Gastrocnemius medialis (tissue), 4 donors: ENCODE results near the gene PCLO. TPM values are rescaled to one million over a fixed set of nuclear protein-coding genes. Genes with fewer than 3 reads are reported as not detected.
A peak's percentile ranks its signal among the peaks of the same experiment; 100 is the strongest.

Experiments
- ATAC-seq, 2 donors: fragments of 150-250 bp; one replicate each; pipeline ENCODE4 v1.9.1; 2016
- DNase-seq, 2 donors: peaks; one replicate each; pipeline ENCODE4 v3.0.0-alpha.2; 2019
- H3K27ac ChIP-seq, 4 donors: fragments of 200-600 bp; sonication (generic); 1 replicate in 1 of 4; 2 replicates in 3 of 4; pipeline ENCODE4 v1.5.1; 2016 to 2018; ENCODE audit warnings: mild to moderate bottlenecking in 2 of 4, moderate library complexity in 1 of 4
- H3K27me3 ChIP-seq, 3 donors: fragments of 200-600 bp; sonication (generic) in 2 of 3; 1 replicate in 1 of 3; 2 replicates in 2 of 3; pipeline versions ENCODE4 v1.5.1 to v1.6.0; 2016 to 2019; ENCODE audit warnings: mild to moderate bottlenecking in 1 of 3, moderate library complexity in 1 of 3
- H3K36me3 ChIP-seq, 2 donors: fragments of 200-600 bp; sonication (generic) in 1 of 2; one replicate each; pipeline ENCODE4 v1.5.1; 2017 to 2018
- H3K4me1 ChIP-seq, 2 donors: fragments of 200-600 bp; sonication (generic) in 1 of 2; one replicate each; pipeline ENCODE4 v1.5.1; 2016 to 2017; ENCODE audit warnings: mild to moderate bottlenecking in 2 of 2
- H3K4me3 ChIP-seq, 4 donors: fragments of 200-600 bp; sonication (generic) in 3 of 4; 1 replicate in 1 of 4; 2 replicates in 3 of 4; pipeline ENCODE4 v1.5.1; 2016 to 2019; ENCODE audit warnings: mild to moderate bottlenecking in 2 of 4
- H3K9me3 ChIP-seq, 3 donors: fragments of 200-600 bp; sonication (generic) in 2 of 3; 1 replicate in 1 of 3; 2 replicates in 2 of 3; pipeline ENCODE4 v1.5.1; 2016 to 2019
- CTCF ChIP-seq, 5 experiments: fragments of 450-650 bp in 3 of 5; fragments of 200-600 bp in 2 of 5; sonication (generic) in 2 of 5; IDR thresholded peaks in 4 of 5; conservative IDR thresholded peaks in 1 of 5; 1 replicate in 4 of 5; 2 replicates in 1 of 5; pipeline ENCODE4 v1.5.1; 2016 to 2019; ENCODE audit warnings: antibody characterized with exemption in 5 of 5, mild to moderate bottlenecking in 3 of 5, moderate library complexity in 3 of 5
- POLR2A ChIP-seq, 2 donors: fragments of 450-650 bp; IDR thresholded peaks; one replicate each; pipeline ENCODE4 v1.6.1; 2017; ENCODE audit warnings: antibody characterized with exemption in 2 of 2, mild to moderate bottlenecking in 2 of 2, moderate library complexity in 2 of 2
- in situ Hi-C, 4 donors: fragments of 200-750 bp; cut with MboI; loops; one replicate each; pipeline versions ENCODE4 v1.15.0 to v1.8.0; 2017; ENCODE audit warnings: low sequenced_read_pairs in 4 of 4
- intact Hi-C: fragments of 100-400 bp; cut with DNase I; formaldehyde crosslinking; loops from one replicate; pipeline ENCODE4 v1.15.1; 2023; ENCODE audit warnings: low total_unique reads
- total RNA-seq, 4 donors: library from RNA; depleted of rRNA; stranded (reverse); fragments of >200 nt; gene quantifications; one replicate each; pipeline versions ENCODE4 v1.1.0 to v1.2.3, GENCODE V29; 2016

Gene PCLO
- total RNA-seq, 4 donors from 2014 or later, result 0.05 to 0.29 TPM; not detected in 2

- no peak for DNase-seq
- no peaks in the 10 kb centered on the region for H3K4me1 ChIP-seq
- no peaks in the 10 kb centered on the region for H3K27me3 ChIP-seq
- no peak overlapping the region for H3K27ac ChIP-seq
- no peak for ATAC-seq
- TF ChIP-seq CTCF (IDR thresholded peaks at IDR 0.05 in 4 of 5, conservative IDR thresholded peaks at IDR 0.05 in 1 of 5) (peak in 2 of 5 experiments; percentile 12 to 35), POLR2A (IDR thresholded peaks at IDR 0.05) (no peak)
- no peaks in the 10 kb centered on the region for H3K9me3 ChIP-seq
- intact Hi-C loops, result loop anchor here (5.0 kb wide), 1 partner anchor 1247 kb away; no protein-coding TSS in a partner anchor
- no peak overlapping the region for H3K4me3 ChIP-seq
- in situ Hi-C loops, result no loop called here
- H3K36me3 ChIP-seq, result no peaks in the 10 kb centered on the region
Observed at GRCh38 chr7:82729172-82730030, 433.3 kb downstream of the PCLO start.

- intact Hi-C loops (loop anchor here (5.0 kb wide), 1 partner anchor 1244 kb away; no protein-coding TSS in a partner anchor), in situ Hi-C loops (no loop called here)
- H3K36me3 ChIP-seq, result no peaks in the 10 kb centered on the region
- H3K27ac ChIP-seq, result no peak overlapping the region
- DNase-seq (no peak), ATAC-seq (no peak)
- no peaks in the 10 kb centered on the region for H3K4me1 ChIP-seq
- H3K9me3 ChIP-seq, result no peaks in the 10 kb centered on the region
- no peak for TF ChIP-seq CTCF (IDR thresholded peaks at IDR 0.05 in 4 of 5, conservative IDR thresholded peaks at IDR 0.05 in 1 of 5)
- no peak for TF ChIP-seq POLR2A (IDR thresholded peaks at IDR 0.05)
- H3K27me3 ChIP-seq, result no peaks in the 10 kb centered on the region
- H3K4me3 ChIP-seq, result no peak overlapping the region
Observed at GRCh38 chr7:82726038-82726800, 436.5 kb downstream of the PCLO start.

GRCh38 chr7:82723411-82723810 is 439.3 kb downstream of the PCLO start:
- ATAC-seq (no peak), DNase-seq (no peak)
- no peaks in the 10 kb centered on the region for H3K4me1 ChIP-seq
- H3K9me3 ChIP-seq, result no peaks in the 10 kb centered on the region
- H3K27me3 ChIP-seq, result no peaks in the 10 kb centered on the region
- H3K27ac ChIP-seq, result no peak overlapping the region
- H3K4me3 ChIP-seq, result no peak overlapping the region
- in situ Hi-C loops, result no loop called here
- TF ChIP-seq CTCF (IDR thresholded peaks at IDR 0.05 in 4 of 5, conservative IDR thresholded peaks at IDR 0.05 in 1 of 5) (no peak), POLR2A (IDR thresholded peaks at IDR 0.05) (no peak)
- intact Hi-C loops, result no loop called here
- H3K36me3 ChIP-seq, result no peaks in the 10 kb centered on the region

- ATAC-seq (no peak), DNase-seq (no peak)
- no peaks in the 10 kb centered on the region for H3K36me3 ChIP-seq
- H3K4me1 ChIP-seq, result no peaks in the 10 kb centered on the region
- H3K27ac ChIP-seq, result no peak overlapping the region
- no peak overlapping the region for H3K4me3 ChIP-seq
- TF ChIP-seq CTCF (IDR thresholded peaks at IDR 0.05 in 4 of 5, conservative IDR thresholded peaks at IDR 0.05 in 1 of 5), result no peak
- no peak for TF ChIP-seq POLR2A (IDR thresholded peaks at IDR 0.05)
- H3K9me3 ChIP-seq, result no peaks in the 10 kb centered on the region
- in situ Hi-C loops, result no loop called here
- no peaks in the 10 kb centered on the region for H3K27me3 ChIP-seq
- intact Hi-C loops, result no loop called here
Observed at GRCh38 chr7:82722946-82723345, 439.7 kb downstream of the PCLO start.
